ENCODE measurements around the gene UBXN2A.

- no peak for TF ChIP-seq CTCF (conservative IDR thresholded peaks at IDR 0.05; ENCODE audit: low read length)
- no peak for TF ChIP-seq EZH2phosphoT487 (IDR thresholded peaks at IDR 0.05; ENCODE audit: borderline replicate concordance)
Observed at GRCh38 chr2:23901966-23902846, 38.1 kb upstream of the UBXN2A start.
